Bone marrow (tissue), 2 donors: ENCODE measurements around the gene METTL23.
A peak's percentile ranks its signal among the peaks of the same experiment; 100 is the strongest.
"Not testable (repeated sequence)": the region's sequence is repeated elsewhere in the genome, so short reads cannot be mapped to it uniquely, and the experiment has no call there.

Experiments used
- DNase-seq, 2 donors: peaks; one replicate each; lab custom pipeline; 2025; lab: John Stamatoyannopoulos, UW

METTL23 gene

DNA sequence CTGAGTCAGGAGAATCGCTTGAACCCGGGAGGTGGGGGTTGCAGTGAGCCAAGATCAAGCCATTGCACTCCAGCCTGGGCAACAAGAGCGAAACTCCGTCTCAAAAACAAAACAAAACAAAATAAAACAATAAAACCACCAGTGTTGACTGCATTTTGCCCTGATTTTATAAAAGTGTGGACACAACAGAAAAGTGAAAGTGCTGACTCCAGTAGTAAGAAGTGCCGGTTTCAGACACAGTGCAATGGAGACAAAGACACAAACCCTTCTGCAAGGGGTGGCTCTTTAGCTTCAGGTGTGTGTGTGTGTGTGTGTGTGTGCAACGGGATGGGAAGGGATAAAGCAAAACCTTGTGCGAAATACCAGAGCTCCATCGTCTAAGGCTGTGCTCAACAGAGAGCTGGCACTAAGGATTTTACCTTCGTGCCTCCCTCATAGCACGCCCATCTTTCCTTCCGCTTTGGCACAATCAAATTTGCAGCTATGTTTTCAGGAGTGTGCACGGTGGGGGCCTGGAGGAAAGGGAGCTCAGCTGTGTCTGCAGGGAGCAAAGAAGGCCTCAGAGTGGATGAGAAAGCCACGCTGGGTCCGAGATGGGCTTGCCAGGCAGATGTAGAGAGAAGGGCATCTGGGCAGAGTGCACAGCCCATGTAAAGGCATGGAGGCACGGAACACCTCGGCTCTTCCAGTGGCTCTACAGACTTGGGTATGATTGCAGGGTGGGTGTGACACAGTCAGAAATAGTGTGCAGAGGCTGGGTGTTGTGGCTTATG lies 31.4 kb upstream of the METTL23 start:
- no peak for DNase-seq

- DNase-seq: no peak
These were observed 29.6 kb upstream of the METTL23 start for GRCh38 chr17:76696763-76697701.

DNA sequence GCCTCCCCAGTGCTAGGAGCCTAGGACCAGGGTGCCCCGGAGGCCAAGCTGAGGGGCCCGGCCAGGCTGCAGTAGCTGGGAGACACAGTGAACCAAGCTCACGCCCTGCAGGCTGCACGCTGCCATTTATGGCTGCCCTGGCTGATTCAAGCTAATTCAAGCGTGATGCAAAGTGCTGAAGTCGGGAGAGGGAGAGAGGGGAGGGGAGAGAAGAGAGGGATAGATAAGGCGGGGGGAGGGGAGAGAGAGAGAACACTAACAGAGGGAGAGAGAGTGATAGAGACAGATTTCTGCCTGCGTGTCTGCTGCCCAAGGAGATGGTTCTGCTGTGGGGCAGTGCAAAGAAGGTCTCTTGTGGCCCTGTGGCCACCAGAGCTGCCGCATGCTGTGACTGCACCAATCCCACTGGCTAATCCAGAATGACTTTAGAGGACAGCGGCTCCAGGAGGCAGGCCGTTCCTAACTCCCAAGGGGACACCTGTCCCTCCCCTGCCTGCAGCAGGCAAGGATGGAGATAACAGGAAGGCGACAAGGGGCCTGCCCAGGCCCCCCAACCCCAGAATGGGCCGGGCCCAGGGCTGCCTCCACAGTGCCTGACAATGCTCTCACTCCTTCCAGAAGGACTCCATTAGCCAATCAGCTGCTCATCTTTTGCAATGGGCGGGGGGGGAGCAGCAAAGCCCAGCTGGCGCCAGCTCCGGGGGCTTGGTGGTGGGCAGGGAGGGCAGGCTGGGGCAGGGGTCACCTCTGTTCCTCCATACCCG lies 28.8 kb upstream of the METTL23 start:
- no peak for DNase-seq

DNA sequence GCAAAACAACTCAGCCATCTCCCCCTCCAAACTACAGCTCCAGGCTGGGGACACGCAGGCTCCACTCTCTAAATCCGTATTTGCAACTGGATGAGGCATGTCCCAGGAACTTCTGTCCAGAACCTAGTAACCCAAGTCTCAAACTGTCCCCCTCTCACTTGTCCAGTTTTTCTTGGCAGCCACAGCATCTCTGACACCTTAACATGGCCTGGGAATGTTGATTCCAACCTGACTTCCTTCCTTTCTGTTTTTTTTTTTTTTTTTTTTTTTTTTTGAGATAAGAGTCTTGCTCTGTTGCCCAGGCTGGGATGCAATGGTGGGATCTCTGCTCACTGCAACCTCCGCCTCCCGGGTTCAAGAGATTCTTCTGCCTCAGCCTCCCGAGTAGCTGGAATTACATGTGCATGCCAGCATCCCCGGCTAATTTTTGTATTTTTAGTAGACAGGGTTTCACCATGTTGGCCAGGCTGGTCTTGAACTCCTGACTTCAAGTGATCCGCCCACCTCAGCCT lies 28.1 kb upstream of the METTL23 start:
- not testable (repeated sequence) for DNase-seq

DNA sequence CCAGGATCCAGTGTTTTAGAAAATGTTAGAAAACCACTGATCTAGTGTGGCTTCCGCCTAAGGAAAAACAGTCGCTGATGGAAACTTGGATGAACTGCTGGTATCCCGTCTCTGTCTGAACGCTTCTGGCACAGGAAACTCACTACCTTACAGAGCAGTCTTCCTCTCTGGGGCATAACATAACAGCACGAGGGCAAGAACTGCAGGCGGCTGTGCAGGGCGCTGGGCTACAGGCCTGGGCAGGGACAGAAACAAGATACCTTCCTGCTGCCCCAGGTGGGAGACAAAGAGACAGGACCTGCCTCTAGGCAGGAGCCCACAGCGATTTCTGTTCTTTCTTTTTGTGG lies 26.4 kb upstream of the METTL23 start:
- DNase-seq: no peak

DNA sequence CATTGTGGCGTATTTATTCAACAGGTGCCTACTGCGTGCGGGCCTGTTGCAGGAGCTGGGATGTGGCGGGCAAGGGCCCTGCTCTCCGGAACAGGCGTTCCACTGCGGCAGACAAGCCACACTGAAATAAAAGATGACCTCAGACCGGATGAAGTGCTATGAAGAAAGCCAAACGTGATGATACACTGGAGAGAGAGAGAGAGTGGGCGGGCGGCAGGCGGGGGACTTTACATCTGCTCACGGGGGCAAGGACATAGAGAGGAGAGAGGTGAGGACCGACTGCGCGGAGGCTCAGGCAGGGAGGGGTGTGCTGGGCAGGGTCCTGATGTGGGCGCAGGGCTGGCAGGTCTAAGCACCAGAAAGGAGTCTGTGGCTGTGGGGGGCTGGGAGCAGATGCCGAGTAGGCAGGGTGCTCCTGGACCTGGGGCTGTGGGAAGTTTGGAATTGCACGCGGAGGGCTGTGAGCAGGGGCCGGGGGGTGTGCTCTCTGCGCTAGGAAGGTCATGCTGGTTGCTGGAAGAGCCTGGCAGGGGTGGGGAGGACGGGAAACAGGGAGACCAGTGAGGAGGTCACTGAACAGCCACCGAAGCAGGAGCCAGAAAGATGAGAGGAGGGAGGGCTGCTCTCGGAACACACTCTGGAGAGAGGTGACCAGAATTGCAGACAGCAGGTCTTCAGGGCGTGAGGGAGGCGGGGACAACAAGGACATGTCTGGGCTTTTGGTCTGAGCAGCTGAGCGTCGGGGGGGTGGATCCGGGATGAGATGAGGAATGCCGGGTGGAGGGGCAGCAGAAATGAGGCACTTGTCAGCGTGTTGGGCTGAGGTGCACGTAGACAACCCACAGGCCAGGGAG lies 25.8 kb upstream of the METTL23 start:
- DNase-seq: no peak

DNA sequence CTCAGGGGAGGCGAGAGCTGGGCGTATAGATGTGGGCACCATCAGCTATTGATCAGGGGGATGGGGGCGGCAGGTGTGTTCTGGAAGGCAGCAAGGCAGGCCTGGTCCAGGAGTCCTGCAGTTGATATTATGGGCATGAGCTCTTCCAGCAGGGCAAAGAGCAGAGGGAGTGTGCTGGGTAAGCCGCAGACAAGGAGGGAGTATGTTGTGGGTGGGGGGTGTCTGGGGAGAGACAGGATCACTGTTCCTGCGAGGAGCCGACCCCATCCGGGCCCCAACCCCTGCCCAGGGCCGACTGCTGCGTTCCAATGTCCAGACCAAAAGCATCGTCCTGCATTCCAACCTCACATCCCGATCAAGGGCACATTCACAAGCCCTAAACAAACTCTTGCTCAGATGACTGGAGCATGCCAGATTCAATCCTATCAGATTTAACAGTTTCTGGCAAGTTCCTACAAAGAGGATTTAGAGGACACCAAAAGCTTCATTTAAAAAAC lies 25.1 kb upstream of the METTL23 start:
- DNase-seq: no peak

DNA sequence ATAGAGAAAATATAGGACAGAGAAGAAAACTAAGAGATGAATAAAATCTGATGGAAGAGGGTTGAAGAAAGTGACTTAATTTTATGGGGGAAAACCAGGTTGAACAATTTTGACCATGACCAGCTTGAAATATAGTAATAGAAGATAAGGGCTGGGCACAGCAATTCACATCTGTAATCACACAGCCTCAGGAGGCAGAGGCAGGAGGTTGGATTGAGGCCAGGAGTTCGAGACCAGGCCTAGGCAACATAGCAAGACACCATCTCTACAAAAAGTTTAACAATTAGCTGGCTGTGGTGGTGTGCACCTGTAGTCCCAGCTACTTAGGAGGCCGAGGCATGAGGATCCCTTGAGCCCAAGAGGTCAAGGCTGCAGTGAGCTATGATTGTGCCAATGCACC lies 24.6 kb upstream of the METTL23 start:
- no peak for DNase-seq

GRCh38 chr17:76702941-76703637 lies 23.6 kb upstream of the METTL23 start:
- DNase-seq: no peak

GRCh38 chr17:76704805-76705204 lies 21.8 kb upstream of the METTL23 start:
- DNase-seq: no peak

GRCh38 chr17:76706817-76707216 lies 19.8 kb upstream of the METTL23 start:
- DNase-seq: no peak

- no peak for DNase-seq
These were observed 18.4 kb upstream of the METTL23 start for GRCh38 chr17:76707985-76708807.

- no peak for DNase-seq
These were observed 17.3 kb upstream of the METTL23 start for GRCh38 chr17:76709077-76709950.

- DNase-seq: not testable (repeated sequence)
These were observed 16.4 kb upstream of the METTL23 start for GRCh38 chr17:76709951-76710862.

DNA sequence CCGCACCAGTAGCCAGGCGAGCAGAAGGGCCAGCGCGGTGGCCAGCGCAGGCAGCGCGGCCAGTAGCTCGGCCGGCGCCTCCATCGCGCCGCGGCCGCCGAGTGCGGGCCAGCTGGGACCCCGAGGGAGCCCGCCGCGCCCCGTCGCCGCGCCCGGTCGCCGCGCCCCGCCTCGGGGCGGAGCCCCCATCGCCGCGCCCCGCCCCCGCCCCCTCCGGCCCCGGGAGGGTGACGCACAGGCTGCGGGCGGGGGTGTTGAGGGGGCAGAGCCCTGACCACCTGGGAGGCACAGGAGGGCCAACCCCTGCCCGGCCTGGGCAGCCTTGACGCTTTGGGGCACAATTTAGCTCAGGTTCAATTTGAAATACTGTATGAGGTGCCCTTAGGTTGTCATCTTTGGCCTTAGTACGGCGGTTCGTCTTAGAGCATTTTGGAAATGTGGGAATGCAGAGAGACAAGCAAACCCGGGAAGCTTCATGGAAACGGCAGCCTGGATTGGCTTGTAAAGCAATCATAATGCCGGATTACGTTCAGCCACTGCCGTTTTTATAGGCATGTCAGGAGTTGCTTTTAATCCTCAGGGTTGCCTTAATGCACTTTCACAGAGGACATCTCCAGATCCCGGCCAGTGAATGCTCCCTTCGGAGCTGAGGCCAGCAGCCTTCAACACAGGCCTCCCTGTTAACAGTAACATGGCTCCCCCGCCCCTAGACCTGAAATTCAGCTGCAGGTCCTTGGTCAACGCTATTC lies 15.6 kb upstream of the METTL23 start, which contains the start of gene MXRA7:
MXRA7 (minus strand) TSS at position 103 of the 749 bp plus-strand sequence; CDS start at position 84, 19 bp downstream.
- peak in 1 of 2 donors; percentile 19 for DNase-seq

DNA sequence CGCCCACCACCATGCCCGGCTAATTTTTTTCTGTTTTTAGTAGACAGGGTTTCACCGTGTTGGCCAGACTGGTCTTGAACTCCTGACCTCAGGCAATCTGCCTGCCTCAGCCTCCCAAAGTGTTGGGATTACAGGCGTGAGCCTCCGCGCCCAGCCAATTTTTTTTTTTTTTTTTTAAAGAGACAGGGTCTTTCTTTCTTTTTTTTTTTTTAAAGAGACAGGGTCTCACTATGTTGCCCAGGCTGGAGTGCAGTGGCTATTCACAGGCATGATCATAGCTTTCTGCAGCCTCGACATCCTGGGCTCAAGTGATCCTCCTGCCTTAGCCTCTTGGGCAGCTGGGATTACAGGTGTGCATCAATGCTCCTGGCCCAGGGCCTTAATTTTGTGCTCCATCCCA lies 14.3 kb upstream of the METTL23 start:
- DNase-seq: not testable (repeated sequence)

DNA sequence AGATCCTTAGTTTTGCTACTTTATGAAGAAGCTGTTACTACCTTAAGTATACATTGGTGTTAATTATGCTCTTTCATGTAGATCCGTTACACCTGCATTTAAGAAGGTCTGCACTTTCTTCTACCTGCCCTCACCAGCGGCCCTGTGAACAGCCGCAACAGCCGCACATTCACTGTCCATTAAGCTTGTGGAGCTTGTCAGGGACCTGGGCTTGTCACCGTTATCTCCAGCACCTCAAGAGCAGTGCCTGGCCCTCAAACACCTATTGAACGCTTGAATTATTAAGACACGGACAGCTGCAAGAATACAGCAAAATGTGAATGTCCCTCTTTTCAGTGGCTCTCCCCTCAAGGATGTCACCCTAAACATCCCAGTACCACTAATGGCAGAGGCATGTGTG lies 12.9 kb upstream of the METTL23 start:
- no peak for DNase-seq
